Measurements from ENCODE around the gene SCAMP4. TPM values are rescaled to one million over a fixed set of nuclear protein-coding genes. Genes with fewer than 3 reads are reported as not detected.

The SCAMP4 gene
- total RNA-seq, 1 experiment from 2014 or later, result 48.7 TPM

DNA sequence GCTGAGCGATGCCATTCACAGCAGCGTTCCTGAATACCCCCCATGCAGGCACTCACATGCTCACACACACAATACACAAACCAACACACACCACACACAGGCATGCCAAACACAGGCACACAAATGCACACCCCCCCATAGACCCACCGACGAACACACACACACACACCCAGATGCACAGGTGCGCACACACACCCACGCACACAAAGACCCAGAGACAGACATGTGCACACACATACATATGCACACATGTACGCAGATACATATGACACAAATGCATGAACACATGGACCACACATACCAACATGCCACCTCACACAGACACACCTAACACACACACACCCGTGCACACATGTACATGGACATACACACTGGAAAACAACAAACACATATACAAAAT is 28.7 kb downstream of the SCAMP4 start:
- BruUV-seq (replicated peaks), result no TSS peak
- CTCF ChIA-PET, result no interaction called here
- intact Hi-C loops (cut with micrococcal nuclease), result no loop called here
- Mint-ChIP-seq H3K4me3 (ENCODE audit: unreplicated experiment) (no peak overlapping the region), H3K36me3 (ENCODE audit: insufficient read depth, unreplicated experiment) (peaks cover 11% of the 10 kb centered on the region), H3K4me1 (ENCODE audit: insufficient read depth, unreplicated experiment) (peaks cover 8% of the 10 kb centered on the region), H3K27ac (ENCODE audit: low read depth, unreplicated experiment) (no peak overlapping the region), H3K9me3 (ENCODE audit: unreplicated experiment) (no peaks in the 10 kb centered on the region), H3K27me3 (ENCODE audit: insufficient read depth, unreplicated experiment) (no peaks in the 10 kb centered on the region)
- no peak for TF ChIP-seq CTCF (IDR thresholded peaks at IDR 0.05; ENCODE audit: unreplicated experiment)
- DNase-seq (ENCODE audit: unreplicated experiment), result no peak
- POLR2A ChIA-PET, result no interaction called here

DNA sequence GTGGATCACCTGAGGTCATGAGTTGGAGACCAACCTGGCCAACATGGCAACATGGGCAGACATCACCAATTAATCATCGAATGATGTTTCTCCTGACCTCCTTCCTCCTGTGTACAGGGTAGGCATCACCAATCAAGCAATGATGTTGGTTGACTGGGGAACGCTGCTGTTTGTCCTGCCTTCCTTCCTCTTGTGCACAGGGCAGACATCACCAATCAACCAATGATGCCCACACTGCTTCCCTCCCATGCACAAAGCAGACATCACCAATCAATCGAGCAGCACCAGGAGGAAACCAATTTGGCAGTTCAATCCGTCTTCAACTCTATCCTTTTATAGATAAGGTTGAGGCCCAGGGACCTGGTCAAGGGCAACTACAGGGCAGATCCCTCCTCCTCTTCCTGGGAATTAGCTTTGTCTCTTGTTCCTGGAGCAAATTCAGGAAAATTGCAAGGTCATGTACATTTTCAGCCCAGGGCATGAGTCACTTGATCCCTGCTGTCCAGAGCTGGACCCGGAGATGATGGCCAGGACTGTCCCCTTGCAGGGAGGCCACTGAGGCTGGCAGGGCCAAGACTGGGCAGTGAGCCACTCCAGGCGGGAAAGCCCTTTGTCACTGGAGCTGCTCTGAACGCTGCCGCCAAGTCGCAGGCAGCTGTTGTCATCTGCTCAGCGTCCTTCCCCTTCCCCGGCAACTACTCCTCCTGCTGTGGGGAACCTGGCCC is 30.4 kb downstream of the SCAMP4 start:
- peak; percentile 27 for DNase-seq (ENCODE audit: unreplicated experiment)
- H3K27ac Mint-ChIP-seq (ENCODE audit: low read depth, unreplicated experiment), result no peak overlapping the region
- no peaks in the 10 kb centered on the region for H3K4me1 Mint-ChIP-seq (ENCODE audit: insufficient read depth, unreplicated experiment)
- peaks cover 4% of the 10 kb centered on the region for H3K36me3 Mint-ChIP-seq (ENCODE audit: insufficient read depth, unreplicated experiment)
- no peaks in the 10 kb centered on the region for H3K9me3 Mint-ChIP-seq (ENCODE audit: unreplicated experiment)
- no peaks in the 10 kb centered on the region for H3K27me3 Mint-ChIP-seq (ENCODE audit: insufficient read depth, unreplicated experiment)
- ChIA-PET POLR2A (interaction anchor here (1.7 kb wide), 1 partner anchor 29 kb away, joined by 4 read pairs; no protein-coding TSS in a partner anchor), CTCF (interaction anchor here (0.7 to 0.8 kb wide), 2 partner anchors 32 to 86 kb away, joined by 3 read pairs; no protein-coding TSS in a partner anchor)
- no peak overlapping the region for H3K4me3 Mint-ChIP-seq (ENCODE audit: unreplicated experiment)
- BruUV-seq (replicated peaks), result no TSS peak
- intact Hi-C loops (cut with micrococcal nuclease), result no loop called here
- TF ChIP-seq CTCF (IDR thresholded peaks at IDR 0.05; ENCODE audit: unreplicated experiment), result no peak

DNA sequence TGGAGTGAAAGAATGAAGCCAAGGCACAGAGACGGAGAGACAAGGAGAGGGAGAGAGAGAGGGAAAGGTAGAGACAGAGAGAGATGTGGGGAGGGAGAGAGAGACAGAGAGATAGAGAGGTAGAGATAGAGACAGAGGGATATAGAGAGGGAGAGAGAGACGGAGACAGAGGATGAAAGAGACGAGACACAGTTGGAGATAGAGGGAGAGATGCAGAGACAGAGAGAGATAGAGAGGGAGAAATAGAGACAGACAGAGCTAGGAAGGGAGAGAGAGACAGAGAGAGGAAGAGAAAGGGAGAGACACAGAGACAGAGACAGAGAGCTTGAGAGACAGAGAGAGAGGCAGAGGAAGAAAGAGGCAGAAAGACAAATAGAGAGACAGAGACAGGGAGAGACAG is 31.2 kb downstream of the SCAMP4 start:
- CTCF ChIA-PET, result interaction anchor here (0.8 kb wide), 1 partner anchor 32 kb away, joined by 3 read pairs; no protein-coding TSS in a partner anchor
- H3K4me3 Mint-ChIP-seq (ENCODE audit: unreplicated experiment), result no peak overlapping the region
- TF ChIP-seq CTCF (IDR thresholded peaks at IDR 0.05; ENCODE audit: unreplicated experiment), result no peak
- no peak for DNase-seq (ENCODE audit: unreplicated experiment)
- peaks cover 4% of the 10 kb centered on the region for H3K36me3 Mint-ChIP-seq (ENCODE audit: insufficient read depth, unreplicated experiment)
- no peaks in the 10 kb centered on the region for H3K27me3 Mint-ChIP-seq (ENCODE audit: insufficient read depth, unreplicated experiment)
- H3K27ac Mint-ChIP-seq (ENCODE audit: low read depth, unreplicated experiment), result no peak overlapping the region
- intact Hi-C loops (cut with micrococcal nuclease), result no loop called here
- POLR2A ChIA-PET, result interaction anchor here (0.5 to 1.7 kb wide), 2 partner anchors 30 to 179 kb away, joined by 3 to 4 read pairs; no protein-coding TSS in a partner anchor
- H3K4me1 Mint-ChIP-seq (ENCODE audit: insufficient read depth, unreplicated experiment), result no peaks in the 10 kb centered on the region
- BruUV-seq (replicated peaks), result no TSS peak
- H3K9me3 Mint-ChIP-seq (ENCODE audit: unreplicated experiment), result no peaks in the 10 kb centered on the region

DNA sequence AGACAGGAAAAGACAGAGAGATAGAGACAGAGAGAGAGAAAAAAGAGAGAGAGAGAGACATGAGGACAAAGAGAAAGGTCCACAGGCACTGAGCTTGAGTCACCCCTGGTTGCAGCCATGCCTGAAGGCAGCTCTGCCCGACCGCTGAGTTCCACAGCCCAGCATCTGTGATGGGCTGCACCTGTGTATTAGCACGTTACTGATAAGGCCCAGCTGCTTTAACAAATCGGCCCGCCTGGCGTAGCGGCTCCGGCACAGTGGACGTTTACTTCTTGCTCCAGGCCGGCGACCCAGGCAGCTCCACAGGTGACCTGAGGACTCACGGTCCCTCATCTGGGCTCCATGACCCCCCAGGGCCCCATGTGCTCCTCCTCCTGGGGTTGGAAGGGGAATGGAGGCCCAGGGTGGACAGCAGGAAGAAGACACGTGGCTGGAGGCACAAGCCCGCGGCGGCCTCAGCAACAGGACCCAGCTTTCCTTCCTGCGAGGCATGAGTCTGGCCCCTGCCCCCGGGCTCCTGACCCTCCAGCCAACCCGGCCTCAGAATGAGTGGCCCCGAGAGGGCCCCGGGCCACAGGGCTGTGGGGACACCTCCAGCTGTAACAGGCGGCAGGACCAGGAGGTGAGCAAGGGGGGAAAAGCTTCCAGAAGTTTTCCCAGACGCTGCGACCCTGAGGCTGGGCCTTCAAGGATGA is 31.9 kb downstream of the SCAMP4 start:
- no peak for DNase-seq (ENCODE audit: unreplicated experiment)
- Mint-ChIP-seq H3K27ac (ENCODE audit: low read depth, unreplicated experiment) (no peak overlapping the region), H3K4me1 (ENCODE audit: insufficient read depth, unreplicated experiment) (no peaks in the 10 kb centered on the region), H3K27me3 (ENCODE audit: insufficient read depth, unreplicated experiment) (no peaks in the 10 kb centered on the region), H3K4me3 (ENCODE audit: unreplicated experiment) (no peak overlapping the region), H3K36me3 (ENCODE audit: insufficient read depth, unreplicated experiment) (peaks cover 4% of the 10 kb centered on the region), H3K9me3 (ENCODE audit: unreplicated experiment) (no peaks in the 10 kb centered on the region)
- ChIA-PET CTCF (interaction anchor here (0.6 to 0.7 kb wide), 2 partner anchors 99 to 692 kb away, joined by 3 to 5 read pairs; no protein-coding TSS in a partner anchor), POLR2A (interaction anchor here (1.7 kb wide), 1 partner anchor 31 kb away, joined by 4 read pairs; no protein-coding TSS in a partner anchor)
- intact Hi-C loops (cut with micrococcal nuclease), result no loop called here
- no TSS peak for BruUV-seq (replicated peaks)
- no peak for TF ChIP-seq CTCF (IDR thresholded peaks at IDR 0.05; ENCODE audit: unreplicated experiment)

All from MCF 10A (cell line).